Uterus (tissue), 2 donors: Measurements from ENCODE around the gene GRIK4.

ENCODE experiments used
- POLR2A ChIP-seq, 2 donors: fragments of 450-650 bp; IDR thresholded peaks; one replicate each; pipeline ENCODE4 v1.6.1; 2016; ENCODE audit warnings: antibody characterized with exemption in 2 of 2, mild to moderate bottlenecking in 1 of 2, moderate library complexity in 1 of 2
- TF ChIP-seq, protein P1 (sequence below), 4 experiments: fragments of 200-600 bp in 2 of 4; fragments of 450-650 bp in 2 of 4; sonication (generic) in 2 of 4; IDR thresholded peaks; one replicate each; pipeline ENCODE4 v1.5.1; 2016 to 2019; ENCODE audit warnings: antibody characterized with exemption in 4 of 4, mild to moderate bottlenecking in 2 of 4, moderate library complexity in 1 of 4

DNA sequence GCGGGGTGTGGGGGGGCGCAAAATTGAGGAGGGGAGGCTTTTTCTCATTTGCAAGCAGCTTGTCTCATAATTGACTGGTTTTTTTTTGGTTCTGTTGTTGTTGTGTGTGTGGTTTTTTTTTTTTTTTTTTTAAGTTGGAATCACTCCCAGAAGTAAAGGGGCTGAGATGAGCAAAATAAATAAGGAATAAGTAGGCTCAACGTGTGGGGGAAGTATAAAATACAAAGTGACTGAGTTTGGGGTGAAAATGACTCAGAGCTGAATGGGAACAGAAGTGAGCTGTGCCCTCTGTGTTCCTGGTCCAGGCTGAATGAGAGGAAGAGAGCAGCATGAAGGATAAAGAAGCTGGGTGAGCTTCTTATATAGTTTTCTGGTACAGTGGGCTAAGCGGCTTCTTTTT, 90.0 kb downstream of the GRIK4 start:
- TF ChIP-seq, protein P1, sequence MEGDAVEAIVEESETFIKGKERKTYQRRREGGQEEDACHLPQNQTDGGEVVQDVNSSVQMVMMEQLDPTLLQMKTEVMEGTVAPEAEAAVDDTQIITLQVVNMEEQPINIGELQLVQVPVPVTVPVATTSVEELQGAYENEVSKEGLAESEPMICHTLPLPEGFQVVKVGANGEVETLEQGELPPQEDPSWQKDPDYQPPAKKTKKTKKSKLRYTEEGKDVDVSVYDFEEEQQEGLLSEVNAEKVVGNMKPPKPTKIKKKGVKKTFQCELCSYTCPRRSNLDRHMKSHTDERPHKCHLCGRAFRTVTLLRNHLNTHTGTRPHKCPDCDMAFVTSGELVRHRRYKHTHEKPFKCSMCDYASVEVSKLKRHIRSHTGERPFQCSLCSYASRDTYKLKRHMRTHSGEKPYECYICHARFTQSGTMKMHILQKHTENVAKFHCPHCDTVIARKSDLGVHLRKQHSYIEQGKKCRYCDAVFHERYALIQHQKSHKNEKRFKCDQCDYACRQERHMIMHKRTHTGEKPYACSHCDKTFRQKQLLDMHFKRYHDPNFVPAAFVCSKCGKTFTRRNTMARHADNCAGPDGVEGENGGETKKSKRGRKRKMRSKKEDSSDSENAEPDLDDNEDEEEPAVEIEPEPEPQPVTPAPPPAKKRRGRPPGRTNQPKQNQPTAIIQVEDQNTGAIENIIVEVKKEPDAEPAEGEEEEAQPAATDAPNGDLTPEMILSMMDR (IDR thresholded peaks at IDR 0.05), result no peak
- no peak for TF ChIP-seq POLR2A (IDR thresholded peaks at IDR 0.05)
